GM19397 (cell line): ENCODE data around the gene TMEM250.
"Not testable (repeated sequence)": the region's sequence is repeated elsewhere in the genome, so short reads cannot be mapped to it uniquely, and the experiment has no call there.

Experiments
- ATAC-seq: cut with Tn5 transposase; IDR thresholded peaks from one replicate; pipeline ENCODE4 v1.9.1; 2021; ENCODE audit warnings: mild to moderate bottlenecking, moderate library complexity; ENCODE audit not compliant: unreplicated experiment

Gene TMEM250, protein sequence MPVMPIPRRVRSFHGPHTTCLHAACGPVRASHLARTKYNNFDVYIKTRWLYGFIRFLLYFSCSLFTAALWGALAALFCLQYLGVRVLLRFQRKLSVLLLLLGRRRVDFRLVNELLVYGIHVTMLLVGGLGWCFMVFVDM

DNA sequence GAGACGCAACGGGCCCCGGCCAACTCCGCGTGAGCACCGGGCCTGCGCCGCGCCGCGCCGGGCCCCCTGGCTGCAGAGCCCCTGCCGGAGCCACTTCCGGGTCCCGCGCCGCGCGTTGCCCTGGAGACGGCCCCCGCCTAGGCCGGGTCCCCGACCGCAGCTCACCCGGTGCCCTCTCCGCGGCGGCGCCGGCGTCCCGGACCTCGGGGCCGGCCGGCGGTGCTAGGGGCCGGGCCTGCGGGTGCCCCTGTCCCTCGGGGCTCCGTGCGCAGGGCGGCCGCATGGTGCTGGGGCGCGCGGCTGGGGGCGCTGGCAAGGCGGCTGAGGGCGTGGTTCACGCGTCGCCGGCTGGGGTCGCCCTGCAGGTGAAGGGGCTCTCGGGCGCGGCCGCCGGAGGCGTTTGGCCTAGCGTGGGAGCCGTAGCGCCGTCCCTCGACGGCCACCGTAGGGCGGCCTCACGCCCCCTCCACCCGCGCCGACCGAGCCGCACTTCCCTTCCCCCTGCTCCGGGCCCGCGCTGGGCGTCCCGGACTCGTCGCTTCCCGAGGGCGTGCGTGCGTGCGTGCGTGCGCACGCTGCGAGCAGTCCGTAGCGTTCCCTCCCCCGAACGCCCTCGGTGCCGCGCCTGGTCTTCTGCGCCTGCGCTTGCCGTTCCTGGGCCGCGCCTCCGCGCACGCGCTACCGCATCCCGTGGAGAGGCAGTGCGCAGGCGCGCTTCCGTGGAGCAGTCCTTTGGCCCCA is at the start of gene TMEM250:
Gene TMEM250, minus strand, starts transcription at position 556 of the 741 bp plus-strand sequence. CDS start 1,975 bp downstream, outside the sequence.
- peak; percentile 73 for ATAC-seq

DNA sequence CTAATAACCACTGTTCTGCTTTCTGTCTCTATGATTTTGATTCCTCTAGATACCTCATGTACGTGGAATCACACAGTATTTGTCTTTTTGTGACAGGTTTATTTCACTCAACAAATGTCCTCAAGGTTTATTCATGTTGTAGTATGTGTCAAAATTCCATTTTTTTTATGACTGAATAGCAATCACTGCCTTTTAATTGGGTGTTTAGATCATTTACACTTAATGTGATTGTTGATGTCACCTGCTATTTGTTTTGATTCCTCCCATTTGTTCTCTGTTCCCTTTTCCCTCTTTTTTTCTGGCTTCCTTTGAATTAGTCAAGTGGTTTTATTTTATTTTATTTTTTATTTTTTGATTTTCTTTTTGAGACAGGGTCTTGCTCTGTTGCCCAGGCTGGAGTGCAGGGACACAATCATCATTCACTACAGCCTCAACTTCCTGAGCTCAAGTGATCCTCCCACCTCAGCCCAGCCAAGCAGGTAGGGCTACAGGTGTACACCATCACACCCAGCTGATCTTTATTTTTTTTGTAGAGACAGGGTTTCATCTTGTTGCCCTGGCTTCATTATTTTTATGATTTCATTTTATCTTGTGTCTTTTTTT is 44.7 kb upstream of the TMEM250 start:
- no peak for ATAC-seq

- ATAC-seq, result no peak
Observed at GRCh38 chr9:136160995-136161610, 42.4 kb upstream of the TMEM250 start.

- no peak for ATAC-seq
Observed at GRCh38 chr9:136160381-136160841, 41.7 kb upstream of the TMEM250 start.

DNA sequence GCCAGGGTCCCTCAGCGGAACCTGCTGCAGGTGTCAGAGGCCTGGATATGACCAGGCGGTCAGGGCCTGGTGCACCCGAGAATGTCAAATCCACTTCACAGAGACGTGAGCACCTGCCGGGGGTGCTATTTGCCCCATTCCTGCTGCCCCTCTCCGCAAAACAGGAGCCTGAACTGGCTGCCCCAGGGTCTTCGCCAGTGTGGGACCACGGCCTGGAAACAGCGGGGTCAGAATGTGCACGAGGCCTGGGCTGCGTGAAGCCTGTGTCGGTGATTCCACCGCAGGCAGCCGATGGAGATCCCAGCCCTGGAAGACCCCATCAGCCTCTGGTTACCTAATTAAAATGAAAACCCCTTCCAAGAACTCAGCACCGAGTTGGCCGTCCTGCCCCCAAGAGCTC is 41.2 kb upstream of the TMEM250 start:
- ATAC-seq, result no peak

DNA sequence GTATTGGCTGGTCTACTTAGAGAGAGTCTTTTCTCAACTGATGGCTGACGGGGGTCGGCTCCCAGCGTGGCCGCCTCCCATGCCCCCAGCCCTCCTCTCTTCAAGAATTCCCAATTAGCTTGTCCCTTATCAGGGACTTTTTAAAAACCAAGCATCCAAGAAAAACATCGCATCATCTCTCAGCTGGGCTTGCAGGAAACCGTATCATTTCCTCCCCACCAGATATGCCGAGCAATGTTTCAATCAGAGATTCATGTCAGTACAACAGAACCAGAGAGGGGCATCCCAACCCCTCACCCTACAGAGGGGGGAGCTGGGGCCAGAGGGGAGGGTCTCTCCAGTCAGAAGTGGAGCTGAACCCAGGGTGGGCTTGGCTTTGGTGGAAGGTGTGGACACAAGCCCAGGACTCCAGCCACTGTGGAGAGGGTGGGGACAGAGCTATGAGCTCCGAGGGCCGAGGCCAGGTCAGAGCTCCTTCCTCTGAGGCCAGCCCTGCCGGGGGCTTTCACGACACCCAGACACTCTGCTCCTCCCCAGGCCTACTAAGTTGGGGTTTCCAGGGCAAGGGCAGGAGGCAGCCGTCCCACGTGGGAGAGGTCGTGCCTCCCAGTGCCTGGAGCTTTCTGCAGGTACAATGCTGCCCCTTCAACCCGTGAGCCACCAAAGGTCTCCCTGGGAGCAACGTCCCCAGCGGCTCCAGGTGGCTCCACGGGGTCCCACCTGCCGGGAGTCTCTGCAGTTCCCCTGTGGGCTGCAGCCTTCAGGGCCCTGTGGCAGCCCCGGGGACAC is 39.0 kb upstream of the TMEM250 start:
- ATAC-seq, result no peak

DNA sequence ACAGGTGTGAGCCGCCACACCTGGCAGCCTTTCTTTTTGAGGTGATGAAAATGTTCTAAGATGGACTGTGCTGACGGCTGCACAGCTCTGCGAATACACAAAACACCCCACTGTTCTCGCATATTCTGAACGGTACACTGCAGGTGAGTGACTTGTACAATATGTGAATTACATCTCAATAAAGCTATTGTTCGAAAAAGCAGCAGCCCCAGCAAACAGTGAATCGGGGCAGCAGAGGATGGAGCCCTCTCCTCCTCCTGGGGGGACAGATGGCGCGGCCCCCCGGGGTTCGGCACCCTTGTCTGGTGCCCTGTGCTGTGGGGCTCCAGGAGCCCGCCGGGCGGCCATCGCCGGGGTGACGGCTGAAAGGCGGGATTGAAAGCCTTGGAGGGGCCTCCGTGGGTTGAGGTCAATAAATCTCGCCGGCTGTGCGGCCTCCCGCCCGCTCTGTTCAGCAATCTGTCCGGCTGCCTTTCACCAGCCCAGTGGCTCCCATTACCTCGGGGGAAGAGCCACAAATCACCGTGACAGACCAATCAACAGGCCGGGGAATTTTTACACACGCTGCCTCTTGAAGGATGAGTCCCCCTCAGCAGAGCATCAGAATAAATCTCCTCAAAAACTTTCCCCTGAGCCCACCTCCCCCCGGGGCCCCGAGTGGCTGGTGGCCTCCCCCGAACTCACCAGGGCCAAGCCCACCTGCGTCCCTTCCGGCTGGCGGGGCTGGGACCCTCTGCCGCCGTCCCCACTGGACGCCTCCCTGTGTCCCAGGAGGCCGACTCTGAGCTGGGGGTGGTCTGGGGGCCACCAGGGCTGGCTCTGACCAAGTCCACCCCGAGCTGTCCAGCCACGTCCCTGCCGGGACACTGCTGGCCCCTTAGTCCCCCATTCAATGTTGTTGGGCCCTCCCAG is 37.8 kb upstream of the TMEM250 start:
- ATAC-seq, result no peak

- ATAC-seq, result no peak
Observed at GRCh38 chr9:136155576-136155975, 36.9 kb upstream of the TMEM250 start.

GRCh38 chr9:136154943-136155342 is 36.3 kb upstream of the TMEM250 start:
- ATAC-seq, result no peak

GRCh38 chr9:136153381-136154065 is 34.8 kb upstream of the TMEM250 start:
- no peak for ATAC-seq

DNA sequence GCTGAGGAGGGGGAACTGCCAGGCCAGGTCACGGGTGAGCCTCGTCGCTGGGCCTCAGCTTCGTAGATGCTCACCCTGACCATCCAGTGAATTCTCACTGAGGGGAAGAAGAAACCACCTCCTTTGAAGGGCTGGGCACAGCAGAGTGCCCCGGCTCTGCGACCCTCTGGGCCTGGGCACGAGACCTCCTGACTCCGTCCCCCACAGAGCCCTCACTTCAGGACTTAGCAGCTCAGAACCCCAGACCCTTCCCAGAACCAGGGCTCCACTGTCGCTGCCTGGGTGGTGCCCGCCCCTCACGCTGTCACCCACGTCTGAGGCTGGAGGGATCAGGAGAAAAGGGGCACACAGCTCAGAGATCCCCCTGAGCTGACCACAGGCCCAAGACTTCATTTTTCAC is 34.3 kb upstream of the TMEM250 start:
- no peak for ATAC-seq

- no peak for ATAC-seq
Observed at GRCh38 chr9:136152543-136152866, 33.8 kb upstream of the TMEM250 start.

GRCh38 chr9:136151848-136152542 is 33.3 kb upstream of the TMEM250 start:
- no peak for ATAC-seq

DNA sequence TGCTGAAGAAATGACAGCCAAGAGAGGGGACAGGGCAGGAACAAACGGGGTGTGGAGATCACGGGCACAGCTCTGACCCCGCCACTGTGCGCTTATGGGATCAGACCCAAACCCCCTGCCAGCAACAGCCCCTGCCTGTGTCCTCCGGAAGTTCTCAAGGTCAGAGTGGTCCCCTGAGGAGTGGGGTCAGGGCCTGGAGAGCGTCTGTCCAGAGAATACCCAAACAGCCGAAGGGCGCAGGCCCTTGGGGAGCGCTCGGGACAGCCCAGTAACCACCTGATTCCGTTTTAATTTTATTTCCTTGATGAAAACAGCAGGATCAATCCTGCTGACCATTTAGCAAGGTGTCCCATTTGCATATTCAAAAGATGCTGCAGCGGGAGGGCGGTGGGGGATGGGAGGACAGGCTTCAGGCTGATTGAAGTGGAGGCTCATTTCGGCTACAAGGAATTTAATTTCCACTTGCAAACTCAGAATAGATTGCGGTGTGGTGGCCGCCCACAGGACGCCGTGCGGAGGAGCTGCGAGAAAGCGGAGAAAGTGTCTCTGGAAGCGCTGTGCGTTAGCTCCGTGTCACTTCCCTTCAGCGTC is 32.6 kb upstream of the TMEM250 start:
- ATAC-seq, result no peak

DNA sequence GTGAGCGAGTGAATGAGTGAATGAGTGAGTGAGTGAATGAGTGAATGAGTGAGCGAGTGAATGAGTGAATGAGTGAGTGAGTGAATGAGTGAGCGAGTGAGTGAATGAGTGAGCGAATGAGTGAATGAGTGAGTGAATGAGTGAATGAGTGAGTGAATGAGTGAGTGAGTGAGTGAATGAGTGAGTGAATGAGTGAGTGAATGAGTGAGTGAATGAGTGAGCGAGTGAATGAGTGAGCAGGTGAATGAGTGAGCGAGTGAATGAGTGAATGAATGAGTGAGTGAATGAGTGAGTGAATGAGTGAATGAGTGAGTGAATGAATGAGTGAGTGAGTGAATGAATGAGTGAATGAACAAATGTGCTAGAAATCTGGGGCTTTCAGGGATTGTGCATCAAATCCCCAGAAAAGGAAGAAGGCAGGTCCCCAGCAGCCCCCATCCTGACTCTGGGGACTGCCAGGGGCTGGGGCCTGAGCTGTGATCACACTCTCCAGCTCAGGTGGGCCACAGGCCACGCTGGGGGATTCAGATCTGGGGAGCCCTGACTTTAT is 32.1 kb upstream of the TMEM250 start:
- ATAC-seq, result not testable (repeated sequence)

DNA sequence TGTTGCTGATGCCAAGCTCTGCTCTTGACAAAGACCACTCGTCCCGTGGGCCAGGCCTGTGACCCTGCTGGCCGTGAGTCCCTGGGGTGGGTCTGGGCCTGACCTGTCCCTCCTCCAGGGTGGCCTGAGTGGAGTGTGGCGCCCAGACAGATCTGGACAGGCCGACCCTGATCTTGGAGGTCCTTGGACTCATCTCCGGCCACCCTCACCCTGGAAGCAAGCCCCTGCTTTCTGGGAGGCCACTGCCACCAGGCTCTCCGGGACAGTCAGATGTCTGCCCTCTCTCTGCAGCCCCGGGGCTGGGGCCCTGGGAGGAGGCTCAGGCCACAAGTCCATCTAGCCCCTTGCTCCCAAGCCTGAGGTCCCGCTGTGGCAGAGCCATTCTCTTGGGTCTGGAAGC is 31.2 kb upstream of the TMEM250 start:
- ATAC-seq, result no peak

- no peak for ATAC-seq
Observed at GRCh38 chr9:136149337-136149736, 30.7 kb upstream of the TMEM250 start.

GRCh38 chr9:136148766-136149165 is 30.1 kb upstream of the TMEM250 start:
- ATAC-seq, result no peak
